B cell (primary cell): ENCODE data around the gene PLCB1. TPM values are rescaled to one million over a fixed set of nuclear protein-coding genes. Genes with fewer than 3 reads are reported as not detected.

Experiments
- ATAC-seq: fragments of 200-7000 bp; cut with Tn5 transposase; one replicate; pipeline ENCODE4 v1.10.0; 2021; ENCODE audit warnings: low read depth, mild to moderate bottlenecking, moderate number of reproducible peaks, moderate library complexity
- CTCF ChIA-PET: fragments of 350-600 bp; sonication (Branson Sonifier 250); formaldehyde crosslinking; loops from one replicate; lab custom pipeline; 2021; ENCODE audit warnings: antibody characterized with exemption, inconsistent platforms; lab: Charles Lee
- POLR2A ChIA-PET: fragments of 350-600 bp; sonication (Branson Sonifier 250); formaldehyde crosslinking; loops from one replicate; lab custom pipeline; 2021; ENCODE audit warnings: antibody characterized with exemption; lab: Charles Lee
- DNase-seq: peaks from one replicate; pipeline ENCODE4 v3.0.0; 2013
- H2AFZ ChIP-seq: 2 replicates; pipeline ENCODE4 v1.6.1; 2012; ENCODE audit warnings: mild to moderate bottlenecking, low read depth, low read length; ENCODE audit not compliant: insufficient read depth, poor library complexity, severe bottlenecking
- H3K27ac ChIP-seq, 2 donors: 1 replicate in 1 of 2; 2 replicates in 1 of 2; pipeline ENCODE4 v1.5.1; 2012 to 2013; ENCODE audit warnings: low read length in 2 of 2, mild to moderate bottlenecking in 2 of 2, moderate library complexity in 1 of 2
- H3K27me3 ChIP-seq, 4 experiments: fragments of 200-600 bp in 1 of 4; sonication (generic) in 1 of 4; replicated peaks in 1 of 4; 1 replicate in 2 of 4; 2 replicates in 2 of 4; pipeline versions ENCODE4 v1.6.1 to v1.7.0; 2013 to 2016; ENCODE audit warnings: low read length in 3 of 4, mild to moderate bottlenecking in 2 of 4, mixed read lengths in 1 of 4, moderate library complexity in 1 of 4; ENCODE audit not compliant: insufficient read depth in 4 of 4, control insufficient read depth in 3 of 4; ENCODE audit errors: control extremely low read depth in 1 of 4
- H3K36me3 ChIP-seq, 2 experiments: replicated peaks in 1 of 2; 1 replicate in 1 of 2; 2 replicates in 1 of 2; pipeline versions ENCODE4 v1.6.1 to v1.7.1; 2013; ENCODE audit warnings: low read length in 1 of 2; ENCODE audit not compliant: insufficient read depth in 2 of 2, control insufficient read depth in 1 of 2; ENCODE audit errors: control extremely low read depth in 1 of 2, extremely low read depth in 1 of 2
- H3K4me1 ChIP-seq, 2 donors: fragments of 200-600 bp in 1 of 2; sonication (generic) in 1 of 2; 1 replicate in 1 of 2; 2 replicates in 1 of 2; pipeline versions ENCODE4 v1.5.1 to v1.6.1; 2013 to 2017; ENCODE audit warnings: low read length in 2 of 2; ENCODE audit not compliant: control insufficient read depth in 2 of 2, insufficient read depth in 2 of 2
- H3K4me2 ChIP-seq: replicated peaks from 2 replicates; pipeline ENCODE3; 2012; ENCODE audit warnings: mild to moderate bottlenecking, low read depth, low read length; ENCODE audit not compliant: poor library complexity, severe bottlenecking
- H3K4me3 ChIP-seq, 5 experiments: fragments of 200-600 bp in 1 of 5; sonication (generic) in 1 of 5; 1 replicate in 3 of 5; 2 replicates in 2 of 5; pipeline versions ENCODE4 v1.5.1 to v1.7.0; 2011 to 2016; ENCODE audit warnings: low read length in 4 of 5, mild to moderate bottlenecking in 4 of 5, low read depth in 2 of 5, control low read depth in 1 of 5, moderate library complexity in 1 of 5; ENCODE audit not compliant: insufficient read depth in 1 of 5; ENCODE audit errors: control extremely low read depth in 1 of 5, extremely low read depth in 1 of 5
- H3K79me2 ChIP-seq: fragments of 200-600 bp; sonication (generic); one replicate; pipeline ENCODE4 v1.6.0; 2016; ENCODE audit warnings: low read length; ENCODE audit not compliant: control insufficient read depth, insufficient read depth
- H3K9ac ChIP-seq: fragments of 200-600 bp; sonication (generic); 2 replicates; pipeline ENCODE4 v1.6.1; 2017; ENCODE audit warnings: mild to moderate bottlenecking, low read length, moderate library complexity
- H3K9me3 ChIP-seq, 3 donors: one replicate each; pipeline versions ENCODE4 v1.6.1 to v1.7.1; 2013; ENCODE audit warnings: low read length in 2 of 3; ENCODE audit not compliant: control insufficient read depth in 2 of 3, insufficient read depth in 1 of 3; ENCODE audit errors: control extremely low read depth in 1 of 3
- H4K20me1 ChIP-seq: 2 replicates; pipeline ENCODE4 v1.6.0; 2012; ENCODE audit warnings: mild to moderate bottlenecking, low read length; ENCODE audit not compliant: insufficient read depth, control insufficient read depth, poor library complexity, severe bottlenecking
- H3K27ac Mint-ChIP-seq: one replicate; pipeline ENCODE4 v1.8.0; 2021; ENCODE audit warnings: mixed read lengths
- H3K27me3 Mint-ChIP-seq: one replicate; pipeline ENCODE4 v1.8.0; 2021; ENCODE audit warnings: mixed read lengths
- H3K4me1 Mint-ChIP-seq: one replicate; pipeline ENCODE4 v1.8.0; 2021; ENCODE audit warnings: mixed read lengths
- H3K4me3 Mint-ChIP-seq: one replicate; pipeline ENCODE4 v1.8.0; 2021; ENCODE audit warnings: mixed read lengths
- H3K9me3 Mint-ChIP-seq: one replicate; pipeline ENCODE4 v1.8.0; 2022; ENCODE audit warnings: mixed read lengths; ENCODE audit not compliant: insufficient read depth
- EZH2 ChIP-seq: IDR thresholded peaks from 2 replicates; pipeline ENCODE4 v1.6.1; 2012; ENCODE audit warnings: borderline replicate concordance, low read depth, mild to moderate bottlenecking, moderate library complexity, low read length; ENCODE audit not compliant: insufficient read depth, poor library complexity, severe bottlenecking
- WGBS: methylation state at CpG from one replicate; pipeline ENCODE4 v1.1.5; 2013; ENCODE audit warnings: missing lambda C conversion rate; ENCODE audit not compliant: insufficient coverage; 5-methylcytosine and 5-hydroxymethylcytosine counted together
- intact Hi-C: fragments of 100-400 bp; cut with micrococcal nuclease; formaldehyde crosslinking; loops from one replicate; pipeline ENCODE4 v1.10.0; 2022
- polyA plus RNA-seq: library from polyadenylated mRNA; depleted of rRNA; stranded (reverse); fragments of >200 nt; gene quantifications from 2 replicates; pipeline ENCODE4 v1.2.3, GENCODE V29; 2012
- total RNA-seq, 2 donors: library from RNA; stranded (reverse); fragments of 120-200 nt in 1 of 2; gene quantifications; 1 replicate in 1 of 2; 2 replicates in 1 of 2; pipeline versions ENCODE4 v1.2.3 to v1.2.4, GENCODE V29; 2013 to 2022
- TF ChIP-seq, protein P1 (sequence below): fragments of 200-600 bp; IDR thresholded peaks from one replicate; pipeline ENCODE4 v1.8.0; 2022; ENCODE audit warnings: antibody characterized with exemption, mild to moderate bottlenecking

PLCB1 gene
- total and polyA plus RNA-seq, 2 donors (not counting 1 experiment from before 2014, with no cell fraction given) = 0.18 to 0.47 TPM

GRCh38 chr20:8783734-8784133 is 651.7 kb downstream of the PLCB1 start:
- no peaks in the 10 kb centered on the region for H3K4me1 Mint-ChIP-seq
- no peak overlapping the region for H3K27ac Mint-ChIP-seq
- Histone ChIP-seq H3K4me1 (no peaks in the 10 kb centered on the region), H3K36me3 (no peaks in the 10 kb centered on the region), H3K27ac (no peak overlapping the region), H4K20me1 (no peaks in the 10 kb centered on the region), H3K9ac (no peak overlapping the region), H3K4me2 (no peak overlapping the region), H2AFZ (no peak overlapping the region), H3K79me2 (no peaks in the 10 kb centered on the region), H3K4me3 (no peak overlapping the region), H3K27me3 (no peaks in the 10 kb centered on the region), H3K9me3 (no peaks in the 10 kb centered on the region)
- no peak for DNase-seq
- no peak for TF ChIP-seq EZH2
- TF ChIP-seq, protein P1, sequence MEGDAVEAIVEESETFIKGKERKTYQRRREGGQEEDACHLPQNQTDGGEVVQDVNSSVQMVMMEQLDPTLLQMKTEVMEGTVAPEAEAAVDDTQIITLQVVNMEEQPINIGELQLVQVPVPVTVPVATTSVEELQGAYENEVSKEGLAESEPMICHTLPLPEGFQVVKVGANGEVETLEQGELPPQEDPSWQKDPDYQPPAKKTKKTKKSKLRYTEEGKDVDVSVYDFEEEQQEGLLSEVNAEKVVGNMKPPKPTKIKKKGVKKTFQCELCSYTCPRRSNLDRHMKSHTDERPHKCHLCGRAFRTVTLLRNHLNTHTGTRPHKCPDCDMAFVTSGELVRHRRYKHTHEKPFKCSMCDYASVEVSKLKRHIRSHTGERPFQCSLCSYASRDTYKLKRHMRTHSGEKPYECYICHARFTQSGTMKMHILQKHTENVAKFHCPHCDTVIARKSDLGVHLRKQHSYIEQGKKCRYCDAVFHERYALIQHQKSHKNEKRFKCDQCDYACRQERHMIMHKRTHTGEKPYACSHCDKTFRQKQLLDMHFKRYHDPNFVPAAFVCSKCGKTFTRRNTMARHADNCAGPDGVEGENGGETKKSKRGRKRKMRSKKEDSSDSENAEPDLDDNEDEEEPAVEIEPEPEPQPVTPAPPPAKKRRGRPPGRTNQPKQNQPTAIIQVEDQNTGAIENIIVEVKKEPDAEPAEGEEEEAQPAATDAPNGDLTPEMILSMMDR = no peak
- CTCF ChIA-PET = no interaction called here
- intact Hi-C loops = no loop called here
- ATAC-seq = no peak
- H3K27me3 Mint-ChIP-seq = no peaks in the 10 kb centered on the region
- WGBS = no CpG with 5 or more reads among the region's 1 CpG
- no peak overlapping the region for H3K4me3 Mint-ChIP-seq
- POLR2A ChIA-PET = no interaction called here
- H3K9me3 Mint-ChIP-seq = peaks cover 2% of the 10 kb centered on the region

DNA sequence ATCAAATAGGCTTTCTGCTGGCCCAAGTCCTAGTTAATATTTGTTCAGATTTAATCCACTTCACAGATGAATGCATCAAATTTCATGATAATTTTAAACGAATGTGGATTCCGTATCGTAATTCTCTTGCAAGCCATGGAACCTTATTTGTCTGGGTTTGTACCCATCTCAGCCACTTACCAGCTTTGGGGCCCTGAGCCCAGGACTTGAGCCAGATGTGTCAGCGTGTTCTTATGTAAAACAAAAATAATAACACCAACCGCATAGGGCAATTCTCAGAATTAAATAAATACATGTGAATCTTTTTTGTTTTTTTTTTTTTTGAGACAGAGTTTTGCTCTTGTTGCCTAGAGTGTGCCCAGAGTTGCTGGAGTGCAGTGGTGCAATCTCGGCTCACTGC is 654.3 kb downstream of the PLCB1 start:
- H3K27ac ChIP-seq = no peak overlapping the region
- H3K9ac ChIP-seq = no peak overlapping the region
- peaks cover 2% of the 10 kb centered on the region for H3K9me3 Mint-ChIP-seq
- H3K79me2 ChIP-seq = no peaks in the 10 kb centered on the region
- H3K4me2 ChIP-seq = no peak overlapping the region
- intact Hi-C loops = no loop called here
- H4K20me1 ChIP-seq = no peaks in the 10 kb centered on the region
- no peaks in the 10 kb centered on the region for H3K4me1 Mint-ChIP-seq
- no peak overlapping the region for H3K4me3 ChIP-seq
- H3K9me3 ChIP-seq = no peaks in the 10 kb centered on the region
- H3K27ac Mint-ChIP-seq = no peak overlapping the region
- 95% methylated on average over 4 of the region's 6 CpGs for WGBS
- TF ChIP-seq, protein P1 = no peak
- TF ChIP-seq EZH2 = no peak
- CTCF ChIA-PET = no interaction called here
- DNase-seq (no peak), ATAC-seq (no peak)
- POLR2A ChIA-PET = no interaction called here
- H2AFZ ChIP-seq = no peak overlapping the region
- no peaks in the 10 kb centered on the region for H3K27me3 ChIP-seq
- H3K4me1 ChIP-seq = no peaks in the 10 kb centered on the region
- no peaks in the 10 kb centered on the region for H3K36me3 ChIP-seq
- H3K27me3 Mint-ChIP-seq = no peaks in the 10 kb centered on the region
- H3K4me3 Mint-ChIP-seq = no peak overlapping the region
